H54 (cell line): ENCODE data around the gene NCBP2L.

Experiments used
- DNase-seq: peaks from one replicate; pipeline ENCODE4 v3.0.0; 2011; ENCODE audit warnings: low spot score, mixed read lengths; ENCODE audit not compliant: insufficient read length
- FAIRE-seq: peaks from 3 replicates; lab custom pipeline; 2011; peaks lifted over from hg19 to GRCh38; lab: Jason Lieb, UNC
- POLR2A ChIP-seq: IDR thresholded peaks from 2 replicates; pipeline ENCODE4 v1.6.1; 2011; ENCODE audit warnings: low read depth, mild to moderate bottlenecking, low read length

NCBP2L gene

DNA sequence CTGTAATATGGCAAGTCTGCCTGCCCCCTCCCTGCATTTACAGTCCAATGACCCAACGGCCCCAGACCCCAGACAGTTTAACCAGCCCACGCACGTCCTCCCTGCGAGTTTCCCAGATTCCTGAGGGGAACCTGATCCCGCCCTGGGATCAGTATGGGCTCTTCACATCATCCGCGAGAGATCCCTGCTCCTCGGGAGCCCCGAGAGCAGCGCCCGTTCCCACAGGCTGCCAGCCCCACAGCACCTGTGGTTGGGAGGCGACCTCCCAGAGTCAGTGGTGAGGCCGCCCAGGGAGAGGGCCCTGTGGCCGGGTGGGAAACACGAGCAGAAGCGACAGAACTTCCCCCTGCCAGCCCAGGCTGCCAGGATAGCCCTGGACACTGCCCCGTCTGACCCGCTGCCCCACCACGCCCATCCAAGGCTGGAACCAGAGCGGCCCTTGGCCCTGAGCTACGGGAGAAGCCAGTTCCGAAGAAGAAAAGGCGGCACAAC lies 34.8 kb upstream of the NCBP2L start:
- no peak for TF ChIP-seq POLR2A
- no peak for DNase-seq
- no peak for FAIRE-seq

DNA sequence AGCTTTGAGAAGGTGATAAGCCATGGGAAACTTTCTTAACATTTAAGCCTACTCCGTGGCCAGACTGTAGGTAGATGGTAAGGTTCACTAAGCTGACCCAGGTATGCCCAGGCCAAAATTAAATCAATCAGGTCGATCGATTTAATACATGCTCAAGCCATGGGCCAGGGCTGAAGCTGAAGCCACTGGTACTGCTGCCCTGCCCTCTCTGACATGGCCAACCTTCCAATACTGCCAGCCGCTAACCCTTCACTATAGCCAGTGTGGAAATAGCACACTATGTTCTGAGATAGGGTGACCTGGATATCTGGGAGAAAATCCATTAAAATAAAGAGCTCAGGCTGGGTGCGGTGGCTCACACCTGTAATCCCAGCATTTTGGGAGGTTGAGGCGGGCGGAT lies 33.5 kb upstream of the NCBP2L start:
- no peak for FAIRE-seq
- no peak for TF ChIP-seq POLR2A
- no peak for DNase-seq

DNA sequence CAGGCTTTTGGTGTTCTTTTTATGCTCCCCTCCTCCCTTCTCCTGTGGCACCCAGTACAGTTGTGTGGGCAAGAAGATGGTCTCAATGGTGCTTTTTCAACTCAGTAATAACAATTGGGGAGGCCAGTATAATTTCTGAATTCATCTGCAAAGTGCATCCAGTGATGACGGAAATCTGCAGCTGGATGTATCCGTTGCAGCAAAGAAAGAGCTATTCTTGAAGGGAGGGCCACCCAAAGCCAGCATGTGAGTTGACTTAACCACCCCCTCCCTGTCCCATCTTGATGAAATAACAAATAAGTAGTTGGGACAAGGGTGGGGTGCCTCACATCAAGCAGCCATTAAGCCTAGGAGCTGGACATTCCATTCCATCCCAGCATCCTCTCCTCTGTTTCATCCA lies 32.7 kb upstream of the NCBP2L start:
- DNase-seq (no peak), FAIRE-seq (no peak)
- no peak for TF ChIP-seq POLR2A

DNA sequence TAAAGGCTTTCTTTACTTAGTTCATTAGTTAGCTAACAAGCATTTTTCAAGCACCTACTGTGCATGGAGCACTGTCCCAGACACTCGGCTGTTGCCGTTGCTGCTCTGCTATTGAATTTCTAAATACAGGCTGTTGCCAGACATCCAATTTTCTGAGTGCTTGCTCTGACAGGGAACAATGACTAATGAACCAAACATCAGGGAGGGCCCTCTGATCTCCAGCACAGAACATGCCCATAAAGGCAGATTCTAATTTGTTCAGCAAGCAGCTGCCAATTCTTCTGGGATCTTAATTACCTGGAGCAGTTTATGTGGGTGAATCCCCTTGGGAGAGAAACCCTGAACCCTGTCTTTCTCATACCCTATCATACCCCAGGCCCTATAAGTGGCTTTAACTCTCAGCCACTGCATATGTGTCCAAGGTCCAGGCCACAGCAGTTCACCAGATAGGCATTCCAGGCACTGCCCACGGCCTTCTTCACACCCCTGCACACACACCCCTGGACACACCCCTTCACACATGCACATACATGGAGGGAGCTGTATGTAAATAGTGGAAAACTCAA lies 29.9 kb upstream of the NCBP2L start:
- FAIRE-seq (no peak), DNase-seq (peak; percentile 38)
- TF ChIP-seq POLR2A: no peak

DNA sequence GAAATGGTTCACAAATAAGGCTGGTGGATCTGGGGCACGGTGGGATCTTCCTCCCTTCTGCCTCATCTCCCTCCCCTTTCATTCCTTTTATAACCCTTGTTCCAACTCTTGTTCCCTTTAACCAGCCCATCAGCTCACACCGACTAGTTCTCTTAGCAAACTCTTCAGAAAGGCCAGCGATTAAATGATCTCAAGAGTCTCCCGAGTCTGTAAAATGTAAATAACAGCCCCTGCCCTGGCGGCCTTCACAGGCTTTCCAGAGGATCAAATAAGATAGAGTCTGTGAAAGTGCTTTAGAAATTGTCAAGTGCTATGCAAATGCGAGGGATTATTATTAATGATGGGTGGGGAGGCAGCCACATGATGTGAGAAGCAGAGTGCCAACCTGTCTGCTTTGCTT lies 29.0 kb upstream of the NCBP2L start:
- FAIRE-seq: no peak
- no peak for TF ChIP-seq POLR2A
- DNase-seq: no peak

DNA sequence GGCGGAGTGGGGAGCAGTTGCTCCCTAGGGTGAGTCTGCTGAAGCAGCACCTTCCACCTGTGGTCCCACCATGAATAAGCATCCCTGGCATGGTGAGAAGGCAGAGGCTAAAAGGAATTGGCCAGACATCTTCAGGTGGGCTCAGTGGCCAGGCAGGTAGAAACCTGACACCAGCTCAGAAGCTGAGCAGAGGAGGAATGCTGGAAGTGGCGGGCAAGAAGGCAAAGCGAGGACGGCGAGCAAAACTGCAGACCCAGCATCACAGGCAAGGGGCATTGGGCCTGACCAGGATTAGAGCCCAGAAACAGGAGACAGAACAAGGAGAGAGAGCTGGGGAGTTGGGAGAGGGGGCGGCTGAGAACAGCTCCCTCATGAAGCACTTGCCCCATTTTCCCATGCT lies 27.3 kb upstream of the NCBP2L start:
- FAIRE-seq (no peak), DNase-seq (no peak)
- no peak for TF ChIP-seq POLR2A

DNA sequence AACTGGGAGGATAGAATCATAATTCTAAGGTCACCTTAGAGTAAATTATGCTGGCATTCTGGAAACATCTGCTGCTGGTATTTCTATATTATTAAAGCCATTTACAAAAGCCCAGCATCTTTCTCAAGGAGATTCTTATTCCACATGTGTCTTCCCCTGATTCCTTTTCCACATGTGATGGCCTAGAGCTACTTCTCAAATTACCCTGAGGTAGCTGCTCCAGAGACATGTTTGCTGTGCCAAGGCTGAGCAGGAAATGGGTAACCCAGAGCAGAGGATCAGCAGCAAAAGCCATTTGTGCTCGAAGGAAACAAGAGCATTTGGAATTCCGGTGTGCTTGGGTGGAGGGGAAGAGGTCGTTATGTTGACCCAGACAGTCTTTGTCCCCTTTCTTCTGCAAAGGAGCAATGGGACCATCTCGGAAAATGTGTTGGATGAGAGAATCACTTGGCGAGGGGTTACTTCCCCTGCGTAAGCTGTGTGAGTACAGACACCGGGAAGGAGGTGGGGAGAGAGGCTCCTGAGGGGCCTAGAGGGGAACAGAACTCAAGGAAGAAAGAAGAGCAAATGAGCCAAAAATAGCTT lies 26.6 kb upstream of the NCBP2L start:
- no peak for TF ChIP-seq POLR2A

DNA sequence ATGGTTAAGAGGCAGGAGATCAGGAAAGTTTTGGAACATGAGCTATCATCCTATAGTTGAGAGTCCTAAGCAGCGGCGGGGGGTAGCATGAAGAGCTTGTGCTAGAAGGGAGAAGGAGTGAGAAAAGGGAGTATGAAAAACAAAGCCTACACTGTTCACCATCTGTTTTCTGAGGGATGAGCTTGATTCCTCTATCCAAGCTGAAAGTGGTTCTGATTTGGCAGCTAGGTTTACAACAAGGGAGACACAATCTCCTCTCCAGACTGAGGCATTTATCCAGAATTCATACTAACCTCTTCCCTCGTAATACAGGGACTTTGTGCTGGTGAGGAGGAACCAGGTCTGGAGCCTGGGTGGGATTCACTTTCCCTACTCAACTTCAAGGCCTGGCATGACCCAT lies 25.5 kb upstream of the NCBP2L start:
- no peak for TF ChIP-seq POLR2A
- FAIRE-seq: no peak

More for the DNA sequence above, 26.6 kb upstream of the NCBP2L start:
- DNase-seq (no peak), FAIRE-seq (no peak)

GRCh38 chrX:107752714-107753113 lies 24.8 kb upstream of the NCBP2L start:
- DNase-seq (no peak), FAIRE-seq (no peak)
- no peak for TF ChIP-seq POLR2A

More for the DNA sequence above, 25.5 kb upstream of the NCBP2L start:
- DNase-seq: no peak

DNA sequence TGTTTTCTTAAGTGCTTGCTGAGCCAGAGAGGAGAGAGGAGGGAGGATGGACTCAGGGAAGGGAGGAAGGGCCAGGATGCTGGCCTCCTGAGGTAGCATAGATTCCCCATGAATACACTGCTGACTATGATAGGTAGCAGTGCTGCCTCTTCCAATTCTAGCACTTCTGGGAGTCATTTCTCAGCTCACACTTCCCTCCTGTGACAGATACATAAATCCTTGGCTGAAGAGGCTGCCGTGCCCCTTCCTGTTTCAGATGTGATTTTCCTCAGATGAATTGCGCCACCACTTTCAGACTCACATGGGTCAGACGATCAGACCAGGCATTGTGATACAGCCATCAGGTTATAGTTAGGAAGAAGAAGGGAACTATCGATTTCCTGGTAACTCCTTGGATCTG lies 24.3 kb upstream of the NCBP2L start:
- no peak for DNase-seq
- no peak for FAIRE-seq
- no peak for TF ChIP-seq POLR2A

DNA sequence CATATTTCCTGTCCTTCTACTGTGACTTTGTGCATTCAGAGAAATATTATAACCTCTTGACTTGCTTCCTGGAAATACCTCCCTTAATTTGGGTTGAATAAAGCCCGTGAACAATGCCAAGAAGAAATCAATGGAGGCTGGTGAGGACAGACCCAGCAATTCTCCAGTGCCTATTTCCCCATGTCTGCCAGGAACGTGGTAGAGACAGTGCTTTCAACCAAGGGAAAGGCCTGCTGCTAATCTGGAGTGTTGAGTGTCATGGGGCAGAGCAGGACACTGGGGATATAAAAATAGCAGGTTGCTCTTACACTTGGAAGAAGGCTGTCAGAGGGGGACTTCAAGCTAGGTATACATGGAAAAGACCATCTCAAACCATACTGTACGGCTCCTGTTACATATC lies 21.8 kb upstream of the NCBP2L start:
- DNase-seq (no peak), FAIRE-seq (no peak)
- no peak for TF ChIP-seq POLR2A

- no peak for DNase-seq
- FAIRE-seq: no peak
- TF ChIP-seq POLR2A: no peak
Measured at GRCh38 chrX:107758231-107758766, 19.2 kb upstream of the NCBP2L start.

DNA sequence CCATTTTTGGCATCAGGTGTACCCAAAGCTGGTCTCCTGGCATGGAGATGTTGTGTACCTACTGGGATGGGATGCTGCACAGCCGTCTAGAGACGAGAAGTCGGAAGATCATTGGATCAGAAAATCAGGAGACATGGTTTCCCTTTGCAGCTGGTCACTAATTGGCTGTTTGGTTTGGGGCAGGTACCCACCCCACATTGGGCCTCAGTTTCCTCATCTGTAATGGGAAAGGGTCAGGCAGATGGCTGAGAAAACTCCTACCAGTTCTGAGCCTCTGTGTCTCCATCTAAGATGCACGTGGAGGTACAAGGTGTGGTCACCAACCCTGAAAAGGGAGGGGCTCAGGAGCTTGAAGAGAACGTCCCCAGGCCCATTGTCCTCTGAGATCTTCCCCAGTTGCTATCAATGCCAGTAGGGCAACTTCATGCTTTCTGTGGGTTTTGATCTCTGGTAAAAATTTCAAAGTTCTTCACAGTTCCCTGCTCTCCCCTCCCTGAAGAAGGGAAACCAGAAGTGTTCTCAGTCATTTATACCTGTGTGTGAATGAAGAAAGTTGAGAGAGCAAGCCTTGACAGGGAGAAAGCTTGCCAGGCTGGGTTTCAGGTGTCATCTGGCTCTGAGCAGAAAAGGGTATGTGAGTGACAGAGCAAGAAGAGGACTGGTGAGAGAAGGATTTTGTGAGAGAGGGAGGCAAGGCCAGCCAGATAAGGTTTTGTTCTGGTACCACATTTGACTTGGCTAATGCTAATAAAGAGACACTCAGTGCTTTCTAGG lies 17.0 kb upstream of the NCBP2L start:
- FAIRE-seq: no peak
- no peak for DNase-seq
- no peak for TF ChIP-seq POLR2A

DNA sequence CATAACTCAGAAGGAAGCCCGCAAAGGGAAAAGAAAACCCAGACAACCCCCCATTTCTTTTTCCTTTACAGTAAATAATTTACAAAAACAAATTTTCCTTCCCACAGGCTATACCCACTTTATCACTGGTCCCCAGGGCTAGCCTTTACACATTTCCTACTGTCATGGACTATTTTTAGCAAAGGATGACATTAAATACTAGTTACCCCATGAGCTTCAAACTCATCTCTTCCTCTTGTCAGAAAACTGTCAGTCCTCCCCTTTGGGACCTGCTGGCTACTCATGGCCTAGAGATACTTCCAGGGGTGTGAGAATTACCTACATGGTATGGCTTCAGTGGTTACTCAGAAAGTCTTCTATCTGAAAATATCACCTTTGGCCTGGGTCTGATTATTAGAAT lies 13.9 kb upstream of the NCBP2L start:
- FAIRE-seq: no peak
- no peak for TF ChIP-seq POLR2A
- no peak for DNase-seq

GRCh38 chrX:107764845-107765608 lies 12.5 kb upstream of the NCBP2L start:
- FAIRE-seq: no peak

More at GRCh38 chrX:107764845-107765608, 12.5 kb upstream of the NCBP2L start:
- DNase-seq: no peak
- TF ChIP-seq POLR2A: no peak
